ENCODE results near the gene B4GALT2. TPM values are rescaled to one million over a fixed set of nuclear protein-coding genes. Genes with fewer than 3 reads are reported as not detected.

The B4GALT2 gene
- total RNA-seq, 1 experiment from 2014 or later: 70.9 TPM

GRCh38 chr1:43982808-43983207 is 3.8 kb downstream of the B4GALT2 start:
- TF ChIP-seq CTCF (conservative IDR thresholded peaks at IDR 0.05): no peak
- H3K27ac Mint-ChIP-seq: no peak overlapping the region
- Histone ChIP-seq H3K14ac (ENCODE audit: insufficient read depth, low read length) (no peak overlapping the region), H3K27ac (ENCODE audit: insufficient read length, low read depth, low read length) (no peak overlapping the region), H3K9me3 (ENCODE audit: control insufficient read depth, low read depth, low read length) (no peaks in the 10 kb centered on the region), H2BK120ac (ENCODE audit: low read depth, low read length, poor library complexity, severe bottlenecking) (no peak overlapping the region), H3K4ac (ENCODE audit: low read depth, low read length) (no peak overlapping the region), H2AFZ (ENCODE audit: low read length) (no peak overlapping the region), H4K20me1 (ENCODE audit: control insufficient read depth, insufficient read depth, insufficient read length) (no peaks in the 10 kb centered on the region), H3K23ac (ENCODE audit: insufficient read length, low read depth, low read length) (no peak overlapping the region), H3K9ac (ENCODE audit: extremely low read depth, insufficient read length, low read length) (no peak overlapping the region), H2AK5ac (ENCODE audit: insufficient read length, low read length) (no peak overlapping the region), H3K27me3 (ENCODE audit: insufficient read depth, low read length) (no peaks in the 10 kb centered on the region), H2BK5ac (ENCODE audit: insufficient read length, low read length) (no peak overlapping the region), H2BK15ac (ENCODE audit: low read depth, low read length) (no peak overlapping the region), H4K91ac (ENCODE audit: insufficient read length, low read depth, low read length) (no peak overlapping the region), H3T11ph (ENCODE audit: low read length) (no peak overlapping the region), H3K18ac (ENCODE audit: insufficient read length, low read depth, low read length) (no peak overlapping the region), H4K8ac (replicated peaks; ENCODE audit: insufficient read length, low read depth, low read length) (no peak overlapping the region), H4K5ac (ENCODE audit: insufficient read length, low read depth, low read length) (no peak overlapping the region), H3K4me2 (ENCODE audit: insufficient read depth, insufficient read length, low read length) (no peak overlapping the region), H2BK12ac (ENCODE audit: insufficient read length, low read depth, low read length) (no peak overlapping the region), H3K4me1 (ENCODE audit: insufficient read depth, low read length) (peaks cover 3% of the 10 kb centered on the region; the same call in 1 of the 2 replicates), H3K79me1 (ENCODE audit: insufficient read depth, low read depth, low read length, poor library complexity, severe bottlenecking) (no peaks in the 10 kb centered on the region), H3K23me2 (ENCODE audit: insufficient read length, low read depth, low read length, poor library complexity, severe bottlenecking) (peaks cover 10% of the 10 kb centered on the region), H3K56ac (ENCODE audit: insufficient read length, low read depth, low read length) (no peak overlapping the region), H2BK20ac (ENCODE audit: low read depth, low read length, poor library complexity, severe bottlenecking) (no peak overlapping the region), H3K79me2 (ENCODE audit: insufficient read depth, low read length) (no peaks in the 10 kb centered on the region; the same call in 1 of the 2 replicates)
- no peak overlapping the region for H3K4me3 Mint-ChIP-seq
- H3K27me3 Mint-ChIP-seq (ENCODE audit: low read depth): no peaks in the 10 kb centered on the region
- DNase-seq: no peak
- H3K9me3 Mint-ChIP-seq: no peaks in the 10 kb centered on the region; a peak in 1 of 5 replicates
- peaks cover 16 to 56% (median 52%) of the 10 kb centered on the region in 3 experiments; a peak in 6 of 7 replicates for H3K36me3 Mint-ChIP-seq (ENCODE audit: insufficient read depth in 1 of 3, low read depth in 3 of 3)
- no CpG with 5 or more reads among the region's 15 CpGs for WGBS (ENCODE audit: extremely low coverage, insufficient read length, low lambda C conversion rate)
- H3K4me1 Mint-ChIP-seq: peaks cover 18 to 20% of the 10 kb centered on the region in 2 experiments
